GM18951 (cell line): ENCODE results near the gene SERPINI1.

Source experiments
- POLR2A ChIP-seq: IDR thresholded peaks from 4 replicates; pipeline ENCODE4 v1.6.1; 2011; ENCODE audit warnings: mild to moderate bottlenecking; ENCODE audit not compliant: insufficient read length, insufficient read depth; ENCODE audit errors: extremely low read depth
- in situ Hi-C: fragments of 300-500 bp; cut with MboI; formaldehyde crosslinking; loops from one replicate; pipeline ENCODE4 v1.12.0; 2022; ENCODE audit warnings: low sequenced_read_pairs, mixed read lengths, inconsistent platforms; ENCODE audit not compliant: unreplicated experiment

The SERPINI1 gene

DNA sequence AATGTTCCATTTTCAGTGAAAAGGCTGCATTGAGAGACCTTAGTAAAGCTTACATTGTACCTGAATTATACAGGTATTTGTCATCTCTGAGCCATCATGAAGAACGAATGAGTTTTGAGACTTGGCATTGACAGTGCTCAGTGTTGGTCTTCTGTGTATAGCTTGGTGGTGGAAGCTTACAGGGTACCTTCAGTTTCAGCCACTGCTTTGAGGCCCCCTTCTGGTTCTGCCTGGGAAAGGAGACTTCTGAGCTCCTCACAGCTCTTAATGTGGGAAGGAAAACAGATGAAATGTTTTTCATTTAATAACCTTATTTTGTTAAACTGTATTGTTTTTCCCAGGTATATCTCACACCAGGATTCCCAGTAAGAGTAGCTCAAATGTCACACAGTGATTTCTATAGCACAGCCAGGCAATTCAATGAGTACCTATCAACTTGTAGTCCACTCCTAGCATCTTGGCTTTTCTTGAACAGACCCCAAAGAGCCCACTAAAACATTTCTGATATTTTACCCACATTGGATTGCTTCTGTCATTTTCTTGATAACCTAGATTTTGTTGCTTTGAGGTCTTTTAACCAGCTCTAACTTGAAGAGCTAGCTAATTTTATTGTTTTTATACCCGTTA, 5.6 kb downstream of the SERPINI1 start:
- in situ Hi-C loops: no loop called here
- TF ChIP-seq POLR2A: no peak

DNA sequence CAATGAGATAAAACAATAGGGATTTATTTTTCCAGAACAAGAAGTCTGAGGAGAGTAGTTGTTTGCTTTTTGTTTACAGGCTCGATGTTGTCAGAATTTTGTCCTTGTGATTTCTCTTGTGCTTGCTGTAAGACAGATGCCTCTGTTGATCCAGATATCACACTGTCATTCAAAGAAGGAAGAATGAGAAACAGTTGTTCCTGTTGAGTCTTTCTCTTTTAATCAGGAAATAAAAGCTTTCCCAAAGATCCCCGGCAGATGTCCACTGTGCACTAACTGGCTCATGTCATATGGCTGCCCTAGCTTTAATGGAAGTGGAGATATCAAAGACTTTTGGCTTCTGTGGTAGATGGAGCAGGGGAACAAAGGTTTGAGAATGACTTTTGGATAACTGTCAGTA, 6.8 kb downstream of the SERPINI1 start:
- TF ChIP-seq POLR2A: no peak
- in situ Hi-C loops: no loop called here

GRCh38 chr3:167743799-167744198, 8.3 kb downstream of the SERPINI1 start:
- in situ Hi-C loops: no loop called here
- TF ChIP-seq POLR2A: no peak

DNA sequence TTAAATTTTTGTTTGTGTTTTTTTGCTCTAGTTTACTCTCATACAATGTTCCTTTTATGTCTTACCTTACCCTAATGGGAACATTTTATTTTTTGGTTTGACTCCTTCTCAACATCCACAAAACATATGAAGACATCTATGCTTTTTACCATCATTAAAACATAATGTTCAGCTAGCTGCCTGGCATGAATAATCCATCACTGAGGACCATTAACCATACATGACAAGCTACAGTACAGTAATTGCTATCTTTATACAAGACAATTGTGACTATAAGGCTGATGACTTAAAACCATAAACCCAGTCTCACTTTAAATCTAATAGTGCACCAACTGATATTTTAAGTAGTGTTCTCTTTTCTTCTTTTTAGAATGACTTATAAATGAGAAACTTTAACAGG, 13.7 kb downstream of the SERPINI1 start:
- in situ Hi-C loops: no loop called here

DNA sequence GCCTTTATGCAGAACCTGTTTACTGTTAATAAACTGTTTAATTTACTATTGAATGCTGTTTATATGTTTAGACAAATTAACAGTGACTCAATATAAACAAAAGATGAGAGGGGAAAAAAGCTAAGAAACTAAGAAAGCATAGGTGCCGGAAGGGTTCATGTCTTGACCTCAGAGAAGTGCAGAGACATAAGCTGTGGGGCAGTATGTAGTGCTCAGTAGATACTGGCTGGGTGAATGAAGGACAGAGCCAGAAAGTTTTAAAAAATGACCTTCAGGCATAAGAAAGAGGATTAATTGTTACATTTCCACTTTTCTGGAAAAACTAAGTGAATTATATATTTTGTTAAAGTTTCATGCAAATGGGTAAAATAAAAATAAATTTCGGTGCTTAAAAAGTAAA, 14.2 kb downstream of the SERPINI1 start:
- in situ Hi-C loops: no loop called here
- TF ChIP-seq POLR2A: no peak

More for the DNA sequence above, 13.7 kb downstream of the SERPINI1 start:
- TF ChIP-seq POLR2A: no peak

DNA sequence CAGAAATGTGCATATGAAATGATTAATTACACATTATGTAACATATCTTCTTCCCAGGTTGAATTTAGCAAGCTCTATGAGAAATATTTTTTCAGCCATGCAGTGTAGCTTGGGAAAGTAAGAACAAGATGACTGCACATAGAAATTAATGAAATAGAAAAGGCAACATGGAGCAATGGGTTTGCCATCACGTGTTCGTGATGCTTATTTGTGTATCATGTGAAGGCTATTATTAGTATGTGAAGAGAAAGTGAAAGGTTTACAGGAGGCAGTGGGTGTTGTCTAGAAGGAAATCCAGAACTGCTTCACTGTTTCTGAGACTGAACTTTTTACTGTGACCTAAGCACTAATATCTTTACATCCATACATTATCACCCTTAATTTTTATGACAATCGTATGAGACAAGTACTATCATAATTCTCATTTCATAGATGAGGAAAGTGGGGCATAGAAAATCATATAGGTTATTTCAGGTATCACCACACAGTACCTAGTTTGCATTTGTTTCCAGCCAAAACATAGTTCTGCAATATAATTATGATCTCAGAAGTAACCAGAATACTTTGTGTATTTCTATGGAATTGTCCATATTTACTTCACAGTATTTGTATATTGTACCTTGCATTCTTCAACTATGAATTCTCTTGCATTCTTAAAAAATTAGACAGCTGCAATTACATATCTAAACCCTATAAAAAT, 14.9 kb downstream of the SERPINI1 start:
- in situ Hi-C loops: no loop called here
- no peak for TF ChIP-seq POLR2A

DNA sequence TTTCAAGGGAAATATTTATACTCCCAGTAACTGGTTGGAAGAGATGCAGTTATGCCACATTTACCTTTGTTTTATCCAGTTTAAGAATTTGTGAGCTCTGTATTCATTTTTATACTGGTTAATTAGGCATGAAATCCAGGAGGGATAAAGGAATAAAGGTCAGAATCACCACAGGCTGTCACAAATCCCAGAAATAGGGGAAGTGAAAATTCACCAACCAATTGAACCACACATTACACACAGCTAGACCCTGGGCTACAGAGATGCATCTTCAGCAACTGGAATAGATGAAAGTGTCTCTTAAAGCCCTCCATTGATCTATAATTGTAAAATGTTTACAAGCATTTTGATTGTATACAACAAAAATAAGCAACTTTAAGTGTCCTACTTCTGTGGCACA, 18.5 kb downstream of the SERPINI1 start:
- no peak for TF ChIP-seq POLR2A
- in situ Hi-C loops: no loop called here

GRCh38 chr3:167761302-167761701, 25.8 kb downstream of the SERPINI1 start:
- in situ Hi-C loops: no loop called here
- TF ChIP-seq POLR2A: no peak

DNA sequence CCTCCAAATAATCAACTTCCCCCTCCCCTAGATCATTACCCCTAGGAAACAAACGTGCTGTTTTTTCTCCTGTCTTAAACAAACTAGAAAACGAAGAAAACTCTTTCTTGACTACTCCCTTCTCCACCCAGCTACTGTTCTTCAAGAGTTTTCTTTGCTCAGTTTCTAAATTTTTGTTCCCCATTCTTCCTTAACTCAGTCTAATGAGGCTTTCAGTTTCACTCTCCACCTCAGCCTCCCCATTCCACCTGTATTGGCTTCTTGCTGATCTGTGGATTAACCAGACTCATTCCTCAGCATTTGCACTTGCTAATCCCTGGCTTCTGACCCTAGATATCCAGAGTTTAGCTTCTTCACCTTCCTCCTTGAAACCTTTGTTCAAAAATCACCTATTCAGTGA, 26.8 kb downstream of the SERPINI1 start:
- in situ Hi-C loops: no loop called here
- TF ChIP-seq POLR2A: no peak

DNA sequence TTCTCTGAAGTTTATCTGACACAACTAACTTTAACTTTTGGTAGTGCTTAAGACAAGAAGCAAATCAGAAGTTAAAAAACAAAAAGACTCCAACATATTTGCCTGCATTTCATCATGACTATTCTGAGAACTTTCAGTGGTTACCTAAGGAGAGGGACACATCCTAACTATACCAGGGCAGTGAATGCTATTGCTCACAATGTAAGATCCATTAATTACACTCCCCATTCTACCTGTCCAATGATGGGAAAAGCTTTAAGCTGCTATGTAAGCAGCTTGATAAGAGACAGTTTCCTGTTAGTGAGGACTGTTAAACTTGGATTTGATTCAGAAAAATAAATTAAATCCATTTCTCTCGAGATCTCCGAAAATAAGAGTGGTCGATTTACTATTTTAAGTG, 37.5 kb downstream of the SERPINI1 start:
- in situ Hi-C loops: no loop called here
- TF ChIP-seq POLR2A: no peak

GRCh38 chr3:167773584-167773983, 38.1 kb downstream of the SERPINI1 start:
- in situ Hi-C loops: no loop called here
- no peak for TF ChIP-seq POLR2A

DNA sequence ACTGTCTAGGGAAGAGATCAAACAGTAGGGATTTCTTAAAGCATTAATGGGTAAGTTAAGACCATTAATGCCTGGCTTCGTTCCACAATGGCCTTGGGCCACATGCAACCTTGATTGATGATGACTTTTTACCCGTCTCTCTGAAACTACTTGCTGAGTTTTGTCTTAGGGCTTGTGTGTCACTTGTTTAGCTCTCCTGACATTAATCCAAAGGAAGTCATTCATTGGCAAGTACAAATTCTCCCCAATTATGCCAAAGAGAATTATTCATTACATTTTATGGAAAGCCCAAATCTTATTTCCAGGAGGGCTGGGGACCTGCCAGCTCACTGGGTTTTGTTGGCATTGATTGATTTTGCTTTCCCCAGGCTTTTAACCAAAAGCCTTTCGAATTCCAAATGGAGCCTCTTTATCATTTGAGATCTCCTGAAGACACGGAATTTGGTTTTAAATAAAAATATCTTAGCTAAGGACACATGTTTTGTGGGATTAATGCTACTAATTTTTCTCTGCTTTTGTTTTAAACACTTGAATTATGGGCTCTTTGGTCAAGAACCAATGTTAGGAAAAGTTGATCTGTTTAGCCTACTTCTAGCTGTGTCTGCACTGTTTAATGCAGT, 40.7 kb downstream of the SERPINI1 start:
- no peak for TF ChIP-seq POLR2A
- in situ Hi-C loops: no loop called here

- TF ChIP-seq POLR2A: no peak
- in situ Hi-C loops: no loop called here
These were observed 41.8 kb downstream of the SERPINI1 start for GRCh38 chr3:167777356-167777755.

GRCh38 chr3:167780214-167780883, 44.8 kb downstream of the SERPINI1 start:
- no peak for TF ChIP-seq POLR2A
- in situ Hi-C loops: no loop called here

DNA sequence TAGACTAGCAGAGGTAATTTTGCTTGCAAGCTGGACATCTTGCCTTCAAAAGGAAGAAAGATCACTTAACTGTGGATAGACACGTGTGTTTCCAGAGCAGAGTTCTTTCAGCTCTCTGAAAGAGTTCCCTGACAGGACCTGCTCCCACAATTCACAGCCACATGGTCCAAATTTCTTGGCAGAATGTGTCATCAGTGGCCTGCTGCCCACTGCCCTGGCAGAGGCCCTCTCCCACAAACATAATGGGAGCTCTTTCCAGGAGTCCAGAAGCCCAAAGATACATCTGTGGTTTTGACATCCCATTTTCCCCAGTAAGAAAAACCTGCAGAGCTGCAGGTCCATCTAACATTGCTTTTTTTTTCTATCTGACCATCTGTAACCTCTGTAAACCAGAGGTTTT, 48.3 kb downstream of the SERPINI1 start:
- TF ChIP-seq POLR2A: no peak
- in situ Hi-C loops: no loop called here
